ENCODE measurements around the gene KCNJ11.

DNA sequence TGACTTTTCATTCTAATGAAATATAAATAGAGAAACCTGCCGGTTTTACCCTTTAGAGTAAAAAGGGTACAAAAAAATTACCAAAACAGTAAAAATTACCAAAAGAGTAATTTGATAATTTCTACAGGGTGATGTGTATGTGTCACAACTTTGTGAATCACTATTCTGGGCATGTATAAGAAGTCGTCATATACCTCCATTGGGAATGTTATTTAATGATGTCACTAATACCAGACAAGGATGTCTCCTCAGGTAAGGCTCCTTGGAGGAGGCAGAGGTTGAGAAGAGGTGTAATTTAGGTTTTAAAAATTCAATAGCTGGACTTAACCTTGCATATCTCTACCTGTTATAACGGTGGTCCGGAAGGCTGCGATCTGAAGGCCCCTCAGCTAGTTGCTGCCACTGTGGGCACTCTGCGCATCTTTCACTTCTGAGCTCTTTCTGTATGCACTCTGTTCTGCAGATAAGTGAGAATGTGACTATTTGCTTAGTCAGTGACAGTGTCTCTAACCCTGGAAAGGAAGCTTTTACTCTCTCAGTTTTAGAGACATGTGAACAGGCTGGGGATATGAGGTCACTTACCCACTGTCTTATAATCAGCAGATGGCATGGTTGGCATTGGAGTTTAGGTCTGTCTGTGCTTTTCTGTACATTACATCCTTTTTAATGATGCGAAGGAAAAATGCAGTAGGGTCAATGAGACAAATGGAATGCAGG is 37.8 kb downstream of the KCNJ11 start:
- TF ChIP-seq, protein P1, sequence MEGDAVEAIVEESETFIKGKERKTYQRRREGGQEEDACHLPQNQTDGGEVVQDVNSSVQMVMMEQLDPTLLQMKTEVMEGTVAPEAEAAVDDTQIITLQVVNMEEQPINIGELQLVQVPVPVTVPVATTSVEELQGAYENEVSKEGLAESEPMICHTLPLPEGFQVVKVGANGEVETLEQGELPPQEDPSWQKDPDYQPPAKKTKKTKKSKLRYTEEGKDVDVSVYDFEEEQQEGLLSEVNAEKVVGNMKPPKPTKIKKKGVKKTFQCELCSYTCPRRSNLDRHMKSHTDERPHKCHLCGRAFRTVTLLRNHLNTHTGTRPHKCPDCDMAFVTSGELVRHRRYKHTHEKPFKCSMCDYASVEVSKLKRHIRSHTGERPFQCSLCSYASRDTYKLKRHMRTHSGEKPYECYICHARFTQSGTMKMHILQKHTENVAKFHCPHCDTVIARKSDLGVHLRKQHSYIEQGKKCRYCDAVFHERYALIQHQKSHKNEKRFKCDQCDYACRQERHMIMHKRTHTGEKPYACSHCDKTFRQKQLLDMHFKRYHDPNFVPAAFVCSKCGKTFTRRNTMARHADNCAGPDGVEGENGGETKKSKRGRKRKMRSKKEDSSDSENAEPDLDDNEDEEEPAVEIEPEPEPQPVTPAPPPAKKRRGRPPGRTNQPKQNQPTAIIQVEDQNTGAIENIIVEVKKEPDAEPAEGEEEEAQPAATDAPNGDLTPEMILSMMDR (IDR thresholded peaks at IDR 0.05; ENCODE audit: poor library complexity, severe bottlenecking) = no peak
- TF ChIP-seq EZH2 (IDR thresholded peaks at IDR 0.05; ENCODE audit: borderline replicate concordance, insufficient read depth, low read length, poor library complexity, severe bottlenecking) = no peak
- TF ChIP-seq EP300 (conservative IDR thresholded peaks at IDR 0.05; ENCODE audit: poor library complexity, severe bottlenecking) = no peak
- no peak for TF ChIP-seq POLR2AphosphoS5 (IDR thresholded peaks at IDR 0.05)
- no peak for TF ChIP-seq RAD21 (conservative IDR thresholded peaks at IDR 0.05)
- no peak for TF ChIP-seq MXI1 (conservative IDR thresholded peaks at IDR 0.05; ENCODE audit: poor library complexity, severe bottlenecking)

Measured in neural cell (in vitro differentiated cells).